GM23338 (cell line): Measurements from ENCODE around the gene OXT. TPM values are rescaled to one million over a fixed set of nuclear protein-coding genes. Genes with fewer than 3 reads are reported as not detected.

Experiments
- ATAC-seq: fragments of 200-7000 bp; cut with Tn5 transposase; 3 replicates; pipeline ENCODE4 v1.9.1; 2020
- DNase-seq: peaks from one replicate; pipeline ENCODE4 v3.0.0-alpha.2; 2015; ENCODE audit warnings: low spot score
- H2AFZ ChIP-seq: fragments of 200-600 bp; sonication (generic); 2 replicates; pipeline ENCODE4 v1.8.0; 2016; ENCODE audit warnings: antibody characterized with exemption, mild to moderate bottlenecking, moderate library complexity
- H3F3A ChIP-seq: fragments of 200-600 bp; sonication (generic); replicated peaks from 2 replicates; pipeline ENCODE4 v1.8.0; 2017; ENCODE audit warnings: antibody characterized with exemption, mixed run types, low read depth
- H3K27ac ChIP-seq: fragments of 200-600 bp; sonication (generic); 2 replicates; pipeline ENCODE4 v1.6.1; 2016; ENCODE audit warnings: low read depth
- H3K27me3 ChIP-seq: fragments of 200-600 bp; sonication (generic); 2 replicates; pipeline ENCODE4 v1.8.0; 2016; ENCODE audit warnings: mild to moderate bottlenecking, mixed run types, moderate library complexity; ENCODE audit not compliant: insufficient read depth
- H3K36me3 ChIP-seq: fragments of 200-600 bp; sonication (generic); 2 replicates; pipeline ENCODE4 v1.8.0; 2016; ENCODE audit warnings: mild to moderate bottlenecking; ENCODE audit not compliant: insufficient read depth
- H3K4me1 ChIP-seq: fragments of 200-600 bp; sonication (generic); 2 replicates; pipeline ENCODE4 v1.8.0; 2016; ENCODE audit warnings: mild to moderate bottlenecking, moderate library complexity; ENCODE audit not compliant: insufficient read depth
- H3K4me2 ChIP-seq: fragments of 200-600 bp; sonication (generic); 2 replicates; pipeline ENCODE4 v1.7.1; 2017; ENCODE audit warnings: mixed run types
- H3K4me3 ChIP-seq: fragments of 200-600 bp; sonication (generic); 2 replicates; pipeline ENCODE4 v1.6.1; 2016; ENCODE audit warnings: mixed run types
- H3K79me2 ChIP-seq: fragments of 200-600 bp; sonication (generic); replicated peaks from 2 replicates; pipeline ENCODE4 v1.8.0; 2017; ENCODE audit warnings: mild to moderate bottlenecking; ENCODE audit not compliant: insufficient read depth
- H3K9me2 ChIP-seq: fragments of 200-600 bp; sonication (generic); 2 replicates; pipeline ENCODE4 v1.8.0; 2017; ENCODE audit not compliant: insufficient read depth
- H4K20me1 ChIP-seq: fragments of 200-600 bp; sonication (generic); replicated peaks from 2 replicates; pipeline ENCODE4 v1.8.0; 2017; ENCODE audit warnings: mild to moderate bottlenecking; ENCODE audit not compliant: insufficient read depth
- H3K27ac Mint-ChIP-seq: 2 replicates; pipeline ENCODE4 v1.8.0; 2020; ENCODE audit warnings: inconsistent platforms, mild to moderate bottlenecking, moderate library complexity, mixed read lengths
- H3K27me3 Mint-ChIP-seq: 3 replicates; pipeline ENCODE4 v1.8.0; 2022; ENCODE audit warnings: low read depth, mild to moderate bottlenecking, moderate library complexity, mixed read lengths, inconsistent platforms; ENCODE audit not compliant: insufficient read depth, poor library complexity
- H3K36me3 Mint-ChIP-seq: 3 replicates; pipeline ENCODE4 v1.8.0; 2021; ENCODE audit warnings: low read depth, mild to moderate bottlenecking, inconsistent platforms, moderate library complexity, mixed read lengths
- H3K4me1 Mint-ChIP-seq: 3 replicates; pipeline ENCODE4 v1.8.0; 2020; ENCODE audit warnings: mild to moderate bottlenecking, inconsistent platforms, mixed read lengths
- H3K4me3 Mint-ChIP-seq: 3 replicates; pipeline ENCODE4 v1.8.0; 2021; ENCODE audit warnings: moderate library complexity, mild to moderate bottlenecking, inconsistent platforms, mixed read lengths
- H3K9me3 Mint-ChIP-seq: 3 replicates; pipeline ENCODE4 v1.8.0; 2020; ENCODE audit warnings: moderate library complexity, mild to moderate bottlenecking, inconsistent platforms, mixed read lengths
- CREB1 ChIP-seq: fragments of 250-450 bp; sonication (Bioruptor Pico); IDR thresholded peaks from 2 replicates; pipeline ENCODE4 v1.5.0; 2020; ENCODE audit warnings: low read depth, mild to moderate bottlenecking, moderate library complexity
- ETS1 ChIP-seq: IDR thresholded peaks from 2 replicates; pipeline ENCODE4 v1.6.1; 2016; ENCODE audit warnings: antibody characterized with exemption
- EZH2 ChIP-seq: fragments of 200-600 bp; sonication (generic); IDR thresholded peaks from one replicate; pipeline ENCODE4 v1.8.0; 2017; ENCODE audit warnings: antibody characterized with exemption, mild to moderate bottlenecking, low read depth; ENCODE audit not compliant: unreplicated experiment
- EZH2phosphoT487 ChIP-seq: fragments of 200-600 bp; sonication (generic); IDR thresholded peaks from one replicate; pipeline ENCODE4 v1.8.1; 2018; ENCODE audit warnings: antibody characterized with exemption; ENCODE audit not compliant: unreplicated experiment
- JUNB ChIP-seq: IDR thresholded peaks from one replicate; pipeline ENCODE4 v1.6.1; 2016; ENCODE audit warnings: antibody characterized with exemption; ENCODE audit not compliant: unreplicated experiment
- ZNF331 ChIP-seq: fragments of 250-450 bp; sonication (Bioruptor Pico); IDR thresholded peaks from 2 replicates; pipeline ENCODE4 v1.5.0; 2020; ENCODE audit warnings: low read depth, mild to moderate bottlenecking, moderate library complexity
- ZNF462 ChIP-seq: fragments of 250-450 bp; sonication (Bioruptor Pico); IDR thresholded peaks from 2 replicates; pipeline ENCODE4 v1.5.0; 2020; ENCODE audit warnings: mild to moderate bottlenecking, moderate library complexity
- polyA plus RNA-seq: library from polyadenylated mRNA; unstranded; fragments of >200 nt; fragmentation: Nextera tagmentation; extraction: Ambion mirVana; gene quantifications from 2 replicates; pipeline ENCODE4 v1.2.1, GENCODE V29; 2016
- total RNA-seq: library from RNA; depleted of rRNA; stranded (reverse); fragments of >200 nt; shearing (Covaris generic); gene quantifications from 2 replicates; pipeline ENCODE4 v1.2.3, GENCODE V29; 2014

Gene OXT
- total and polyA plus RNA-seq, 2 experiments from 2014 or later = 1.5 TPM; not detected in 1

GRCh38 chr20:3047486-3048419, 23.7 kb upstream of the OXT start:
- Histone ChIP-seq H2AFZ (no peak overlapping the region), H3K9me2 (peaks cover 4% of the 10 kb centered on the region; the same call in 1 of the 2 replicates), H3K36me3 (peaks cover 18% of the 10 kb centered on the region; the same call in 1 of the 2 replicates), H3F3A (peaks cover 11% of the 10 kb centered on the region; the same call in 1 of the 2 replicates), H4K20me1 (peaks cover 10% of the 10 kb centered on the region), H3K4me1 (peaks cover 10% of the 10 kb centered on the region), H3K4me2 (peak overlapping the region; percentile 96), H3K27me3 (no peaks in the 10 kb centered on the region), H3K4me3 (peak overlapping the region; percentile 94), H3K27ac (no peak overlapping the region), H3K79me2 (peaks cover 11% of the 10 kb centered on the region)
- no peak for TF ChIP-seq CREB1
- TF ChIP-seq ZNF462 = no peak
- no peak for TF ChIP-seq EZH2
- TF ChIP-seq ZNF331 (CRISPR knock-in tag) = no peak
- TF ChIP-seq JUNB = no peak
- no peak for TF ChIP-seq EZH2phosphoT487
- no peak for TF ChIP-seq ETS1
- H3K36me3 Mint-ChIP-seq = peaks cover 39% of the 10 kb centered on the region
- no peak for DNase-seq
- no peak for ATAC-seq
- peaks cover 11% of the 10 kb centered on the region for H3K4me1 Mint-ChIP-seq
- H3K27ac Mint-ChIP-seq = no peak overlapping the region
- no peaks in the 10 kb centered on the region for H3K9me3 Mint-ChIP-seq
- peak overlapping the region; percentile 85 for H3K4me3 Mint-ChIP-seq
- peaks cover 13% of the 10 kb centered on the region for H3K27me3 Mint-ChIP-seq
